HG02588 (cell line): ENCODE measurements around the gene IFNL1.
"Not testable (repeated sequence)": the region's sequence is repeated elsewhere in the genome, so short reads cannot be mapped to it uniquely, and the experiment has no call there.

Experiments
- ATAC-seq: cut with Tn5 transposase; IDR thresholded peaks from one replicate; pipeline ENCODE4 v1.9.1; 2021; ENCODE audit warnings: mild to moderate bottlenecking, moderate library complexity; ENCODE audit not compliant: unreplicated experiment

The IFNL1 gene

DNA sequence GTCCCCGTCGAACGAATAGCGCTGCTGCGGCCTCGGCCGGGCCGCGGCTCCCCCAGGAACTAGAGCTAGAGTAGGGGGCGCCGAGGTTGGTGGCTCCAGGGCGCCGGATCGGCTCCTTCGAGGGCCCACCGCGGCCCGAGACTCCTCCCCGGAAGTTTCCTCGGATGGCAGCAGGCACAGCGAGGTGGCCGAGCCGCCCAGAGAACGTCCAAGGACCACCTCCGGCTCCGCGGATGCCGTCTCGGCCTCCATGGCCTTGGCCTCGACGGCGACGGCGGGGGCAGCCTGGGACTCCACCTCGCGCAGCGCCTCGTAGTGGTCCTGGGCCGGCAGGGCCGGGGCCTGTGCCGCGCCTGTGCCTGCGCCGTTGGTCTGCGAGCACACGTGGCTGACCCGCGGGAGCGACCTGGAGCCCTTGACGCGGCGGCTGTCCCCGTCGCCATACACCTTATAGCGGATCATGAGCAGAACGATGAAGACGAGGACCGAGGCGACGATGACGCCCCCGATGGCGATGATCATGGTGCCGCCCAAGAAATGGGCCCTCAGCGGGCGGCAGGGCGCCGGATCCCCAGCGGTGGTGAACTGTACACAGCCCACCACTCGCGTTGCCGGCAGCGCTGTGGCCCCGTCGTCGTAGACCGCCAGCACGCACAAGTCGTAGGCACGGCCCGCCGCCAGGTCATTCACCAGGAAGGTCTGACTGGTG lies 11.8 kb downstream of the IFNL1 start:
- ATAC-seq = no peak

- no peak for ATAC-seq
These were observed 12.5 kb downstream of the IFNL1 start for GRCh38 chr19:39308531-39309304.

GRCh38 chr19:39309305-39309670 lies 13.1 kb downstream of the IFNL1 start:
- ATAC-seq = not testable (repeated sequence)

DNA sequence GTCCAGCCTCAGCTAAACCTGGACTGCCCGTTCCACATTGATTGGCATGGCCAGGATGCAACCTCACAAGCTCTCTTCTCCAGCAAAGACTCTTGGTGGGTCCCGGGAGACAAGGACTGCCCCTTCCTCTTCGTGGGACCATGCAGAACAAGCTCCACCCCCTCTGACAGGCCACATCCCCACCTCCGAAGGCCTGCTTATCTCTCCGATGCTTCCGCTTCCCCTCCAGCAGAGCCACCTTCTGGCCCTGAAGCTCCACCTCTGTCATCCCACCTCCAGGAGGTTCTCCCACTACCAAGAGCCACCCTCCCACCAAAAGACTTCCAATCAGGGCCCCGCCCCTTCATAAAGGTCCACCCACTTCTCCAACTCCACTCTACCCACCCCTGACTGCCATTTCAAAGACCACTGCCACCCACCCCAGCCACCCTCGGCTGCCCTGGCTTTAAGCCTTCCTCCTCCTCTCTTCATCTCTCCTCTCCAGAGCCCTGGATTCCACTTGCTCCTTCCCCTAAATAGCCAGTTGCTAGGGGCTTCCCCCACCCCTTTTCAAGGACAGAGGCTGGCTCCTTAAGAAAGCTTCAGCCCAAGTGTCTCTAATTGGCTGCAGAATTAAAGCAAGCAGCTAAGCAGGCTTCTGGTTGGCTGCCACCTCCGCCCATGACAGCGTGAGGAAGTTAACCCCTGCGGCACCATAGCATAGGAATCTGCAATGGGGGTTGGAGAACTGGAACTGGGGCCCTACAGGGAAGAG lies 14.5 kb downstream of the IFNL1 start:
- ATAC-seq = no peak

DNA sequence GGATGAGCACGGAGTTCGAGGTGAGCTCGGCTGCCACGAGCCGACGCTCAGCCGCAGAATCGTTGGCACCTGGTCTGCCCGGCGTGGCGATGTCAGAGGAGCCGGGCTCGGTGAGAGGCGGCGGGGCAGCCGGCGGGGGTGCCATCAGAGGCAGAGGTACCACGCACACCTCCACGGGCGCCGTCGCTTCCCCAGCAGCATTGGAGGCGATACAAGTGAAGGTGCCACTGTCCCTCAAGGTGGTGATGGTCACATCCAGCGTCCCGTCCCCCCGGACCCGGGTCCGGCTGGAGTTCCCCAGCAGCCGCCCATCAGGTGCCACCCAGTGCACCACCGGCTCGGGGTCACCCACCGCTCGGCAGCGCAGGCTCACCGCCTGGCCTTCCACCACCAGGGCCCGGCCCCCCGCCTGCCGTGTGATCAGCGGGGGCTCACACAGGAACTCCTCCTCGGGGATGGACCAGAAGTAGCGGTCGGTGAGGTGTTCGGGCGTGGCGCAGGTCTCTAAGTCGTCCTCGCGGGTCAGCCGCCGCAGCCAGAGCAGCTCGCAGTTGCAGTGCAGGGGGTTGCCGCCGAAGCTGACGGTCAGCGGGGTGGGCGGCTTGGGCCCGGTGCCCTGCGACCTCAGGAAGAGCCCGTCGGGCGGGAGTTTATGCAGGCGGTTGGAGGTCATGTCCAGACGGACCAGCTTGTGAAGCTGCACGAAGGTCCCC lies 18.0 kb downstream of the IFNL1 start:
- ATAC-seq = no peak

GRCh38 chr19:39315933-39316332 lies 19.7 kb downstream of the IFNL1 start:
- ATAC-seq = no peak

DNA sequence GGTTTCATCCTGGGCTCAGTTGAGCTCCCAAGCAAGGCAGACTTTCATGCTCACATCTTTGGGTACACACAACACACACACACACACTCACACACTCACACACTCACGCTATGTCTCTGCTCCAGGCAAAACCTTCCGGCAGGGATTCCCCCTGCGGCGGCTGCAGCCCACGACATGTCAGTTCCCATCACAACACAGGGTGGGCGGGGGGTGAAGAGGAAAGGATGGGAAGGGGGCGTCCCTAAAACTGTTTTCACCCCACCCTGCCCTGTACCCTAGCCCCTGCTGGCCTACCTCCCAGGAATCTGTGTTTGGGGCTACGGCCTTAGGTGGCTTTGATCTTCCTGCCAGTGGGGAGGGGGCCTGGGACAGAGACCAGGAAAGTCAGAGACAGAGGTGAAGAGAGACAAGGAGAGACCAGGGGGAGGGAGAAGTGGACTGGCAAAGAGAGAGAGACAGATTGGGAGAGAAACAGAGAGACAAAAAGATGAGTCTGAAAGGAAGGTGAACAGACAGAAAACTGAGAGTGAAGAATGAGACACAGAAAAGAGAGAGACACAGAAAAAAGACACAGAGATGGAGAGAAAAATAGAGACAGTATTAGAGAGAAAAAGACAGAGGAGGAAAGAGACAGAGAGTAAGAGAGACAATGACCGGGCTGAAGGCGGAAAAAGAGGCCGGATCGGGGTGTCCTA lies 20.6 kb downstream of the IFNL1 start:
- ATAC-seq = no peak

- ATAC-seq = no peak
These were observed 21.3 kb downstream of the IFNL1 start for GRCh38 chr19:39317476-39317875.

GRCh38 chr19:39318071-39318470 lies 21.9 kb downstream of the IFNL1 start:
- no peak for ATAC-seq

DNA sequence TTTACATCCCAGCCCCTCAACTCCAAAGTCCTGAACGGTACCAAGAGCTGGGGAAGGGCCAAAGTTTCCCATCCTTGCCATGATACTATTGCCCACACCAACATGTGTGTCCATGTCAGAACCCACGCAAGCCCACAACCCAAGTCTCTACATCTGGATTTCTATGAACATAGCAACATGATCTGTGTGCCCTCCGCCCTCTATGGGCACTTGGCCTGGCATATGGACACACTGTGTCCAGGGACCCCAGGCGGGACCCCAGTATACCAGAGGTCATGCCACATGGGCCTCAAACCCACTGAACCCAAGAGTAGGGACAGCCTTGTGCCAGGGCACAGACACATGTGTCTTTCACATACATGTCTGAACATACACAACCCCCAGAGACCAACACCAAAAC lies 22.5 kb downstream of the IFNL1 start:
- no peak for ATAC-seq

GRCh38 chr19:39319098-39319891 lies 23.1 kb downstream of the IFNL1 start:
- no peak for ATAC-seq

GRCh38 chr19:39319892-39320248 lies 23.7 kb downstream of the IFNL1 start:
- ATAC-seq = no peak

DNA sequence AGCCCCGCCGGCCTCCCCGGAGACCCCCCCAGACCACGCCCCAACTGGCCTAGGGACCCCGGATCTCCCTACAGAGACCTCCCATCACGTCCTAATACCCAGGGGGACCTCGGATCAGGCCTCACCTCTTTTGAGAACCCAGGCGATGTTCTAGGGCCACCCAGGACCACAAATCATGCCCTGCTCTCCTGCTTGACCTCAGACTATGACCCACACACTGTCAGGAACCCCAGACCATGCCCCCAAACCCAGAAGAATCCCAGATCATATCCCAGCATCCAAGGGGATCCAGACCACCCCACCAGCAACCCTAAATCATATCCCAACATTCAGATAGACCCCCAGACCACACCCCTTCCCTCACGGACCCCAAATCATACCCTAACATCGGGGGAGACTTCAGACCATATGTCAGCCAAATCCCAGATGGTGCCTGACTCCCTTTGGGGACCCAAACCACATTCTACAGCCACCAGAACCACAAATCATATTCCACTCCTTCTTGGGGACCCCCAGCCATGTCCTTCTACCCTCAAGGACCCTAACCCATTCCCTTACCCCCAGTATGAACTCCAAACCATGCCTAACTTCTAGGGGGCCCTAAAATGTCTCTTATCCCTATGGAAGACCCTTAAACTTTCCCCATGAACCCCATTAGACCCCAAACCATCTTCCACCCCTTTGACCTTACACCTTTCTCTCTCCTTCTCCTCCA lies 25.1 kb downstream of the IFNL1 start:
- no peak for ATAC-seq

- ATAC-seq = no peak
These were observed 25.6 kb downstream of the IFNL1 start for GRCh38 chr19:39321832-39322176.

GRCh38 chr19:39324242-39324842 lies 28.1 kb downstream of the IFNL1 start:
- no peak for ATAC-seq

DNA sequence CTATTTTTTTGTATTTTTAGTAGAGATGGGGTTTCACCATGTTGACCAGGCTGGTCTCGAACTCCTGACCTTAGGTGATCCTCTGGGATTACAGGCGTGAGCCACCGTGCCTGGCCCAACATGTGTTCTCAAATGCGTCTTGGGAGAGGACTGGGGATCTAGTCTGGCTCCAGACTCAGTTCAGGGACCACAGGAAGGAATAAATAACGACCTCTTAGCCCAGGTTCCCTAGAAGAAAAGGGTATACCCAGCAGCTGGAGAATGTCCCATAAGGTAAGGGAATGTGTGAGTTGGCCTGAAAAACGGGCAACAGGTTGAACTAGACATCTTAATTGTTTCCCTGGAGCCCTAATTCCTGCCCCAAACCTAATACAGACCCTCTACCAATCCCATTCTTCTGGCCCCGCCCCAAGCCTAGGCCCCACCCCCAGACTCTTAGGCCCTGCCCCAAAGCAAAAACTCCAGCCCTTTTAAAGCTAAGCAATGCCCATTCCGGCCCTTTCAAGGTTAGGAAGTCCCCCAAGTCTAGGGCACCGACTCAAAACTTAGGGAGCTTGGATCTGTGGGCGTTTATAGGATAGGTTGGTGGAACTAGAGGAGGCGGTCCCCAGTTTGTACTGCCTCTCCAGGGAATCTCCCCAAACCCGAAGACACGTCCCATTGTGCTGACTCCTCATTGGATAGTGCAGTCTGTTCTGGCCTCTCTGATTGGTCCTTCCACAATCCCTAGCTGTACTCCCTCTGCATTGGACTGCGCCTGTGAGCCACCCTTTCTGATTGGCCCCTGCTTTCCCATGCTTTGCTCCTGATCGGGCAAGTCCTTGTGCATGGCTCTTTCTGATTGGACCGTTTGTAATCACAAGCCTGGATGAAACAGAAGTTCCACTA lies 29.8 kb downstream of the IFNL1 start:
- no peak for ATAC-seq

DNA sequence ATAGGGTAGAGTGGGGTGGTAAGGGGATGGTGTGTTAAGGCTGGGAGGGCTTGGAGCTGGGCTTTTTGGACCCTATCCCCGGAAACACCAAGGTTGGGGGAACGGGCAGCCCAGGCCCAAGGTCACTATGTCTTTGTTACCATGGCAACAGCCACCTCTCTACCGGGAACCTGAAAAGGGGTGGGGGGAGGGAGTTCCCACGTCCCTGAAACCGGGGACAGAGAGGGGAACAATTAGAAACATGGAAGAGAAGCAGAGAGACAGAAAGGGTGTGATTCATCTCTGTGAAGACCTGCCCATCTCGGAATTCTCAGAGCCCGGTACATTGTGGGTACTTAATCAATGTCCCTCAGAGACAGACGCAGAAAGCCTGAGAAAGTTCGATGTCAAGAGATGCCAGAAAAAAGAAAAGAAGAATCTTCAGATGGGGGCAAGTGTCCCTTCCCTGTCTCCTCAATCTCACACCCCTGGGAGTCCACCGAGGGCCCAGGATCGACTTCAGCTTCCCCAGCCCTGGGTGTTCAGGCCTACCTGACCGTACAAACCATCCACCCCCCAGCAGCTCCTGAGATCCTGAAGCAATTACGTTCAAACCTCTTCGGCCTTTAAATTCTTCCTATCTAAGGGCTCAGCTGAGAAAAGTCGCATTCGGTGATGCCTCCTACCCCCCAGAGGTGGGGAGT lies 31.3 kb downstream of the IFNL1 start:
- ATAC-seq = no peak
